Liver (tissue), 9 donors: ENCODE data around the gene JOSD2. TPM values are rescaled to one million over a fixed set of nuclear protein-coding genes. Genes with fewer than 3 reads are reported as not detected.
A peak's percentile ranks its signal among the peaks of the same experiment; 100 is the strongest.

Experiments
- DNase-seq: peaks from one replicate; pipeline ENCODE4 v3.0.0-alpha.2; 2017; ENCODE audit warnings: low spot score
- H3K27ac ChIP-seq, 2 donors: one replicate each; pipeline ENCODE4 v1.7.0; 2013; ENCODE audit warnings: inconsistent platforms in 2 of 2, low read length in 2 of 2, control low read depth in 1 of 2, low read depth in 1 of 2, mild to moderate bottlenecking in 1 of 2
- H3K27me3 ChIP-seq, 4 donors: one replicate each; pipeline versions ENCODE4 v1.6.1 to v1.7.0; 2013; ENCODE audit warnings: low read length in 3 of 4, inconsistent platforms in 1 of 4, mild to moderate bottlenecking in 1 of 4, moderate library complexity in 1 of 4; ENCODE audit not compliant: control insufficient read depth in 4 of 4, insufficient read depth in 4 of 4
- H3K36me3 ChIP-seq, 4 donors: one replicate each; pipeline versions ENCODE4 v1.6.1 to v1.7.0; 2013; ENCODE audit warnings: low read length in 3 of 4, mild to moderate bottlenecking in 3 of 4, low read depth in 1 of 4, moderate library complexity in 1 of 4; ENCODE audit not compliant: control insufficient read depth in 4 of 4, insufficient read depth in 3 of 4
- H3K4me1 ChIP-seq, 4 donors: one replicate each; pipeline versions ENCODE4 v1.6.1 to v1.7.0; 2013; ENCODE audit warnings: low read length in 3 of 4, mild to moderate bottlenecking in 3 of 4, moderate library complexity in 1 of 4; ENCODE audit not compliant: control insufficient read depth in 4 of 4, insufficient read depth in 4 of 4
- H3K4me3 ChIP-seq, 3 donors: one replicate each; pipeline versions ENCODE4 v1.6.1 to v1.7.0; 2013; ENCODE audit warnings: low read length in 3 of 3, control low read depth in 1 of 3, low read depth in 1 of 3, mild to moderate bottlenecking in 1 of 3
- H3K9ac ChIP-seq, 2 donors: one replicate each; pipeline ENCODE4 v1.7.0; 2013; ENCODE audit warnings: low read length in 2 of 2, mild to moderate bottlenecking in 2 of 2, moderate library complexity in 2 of 2, control low read depth in 1 of 2, low read depth in 1 of 2
- H3K9me3 ChIP-seq, 4 donors: one replicate each; pipeline versions ENCODE4 v1.6.1 to v1.7.0; 2013; ENCODE audit warnings: low read length in 3 of 4; ENCODE audit not compliant: control insufficient read depth in 4 of 4
- EGR1 ChIP-seq, 2 donors: IDR thresholded peaks; 2 replicates each; pipeline ENCODE4 v1.6.1; 2016 to 2018; ENCODE audit warnings: antibody characterized with exemption in 2 of 2, low read depth in 2 of 2
- FOXA1 ChIP-seq: IDR thresholded peaks from 2 replicates; pipeline ENCODE4 v1.6.1; 2016; ENCODE audit warnings: antibody characterized with exemption
- FOXA2 ChIP-seq: IDR thresholded peaks from 2 replicates; pipeline ENCODE4 v1.6.1; 2016; ENCODE audit warnings: antibody characterized with exemption
- GABPA ChIP-seq, 2 donors: IDR thresholded peaks in 1 of 2; conservative IDR thresholded peaks in 1 of 2; 2 replicates each; pipeline ENCODE4 v1.6.1; 2016; ENCODE audit warnings: antibody characterized with exemption in 2 of 2, mild to moderate bottlenecking in 1 of 2, moderate library complexity in 1 of 2
- HNF4A ChIP-seq, 2 donors: conservative IDR thresholded peaks; 2 replicates each; pipeline ENCODE4 v1.6.1; 2016; ENCODE audit warnings: antibody characterized with exemption in 2 of 2, mild to moderate bottlenecking in 2 of 2
- HNF4G ChIP-seq: IDR thresholded peaks from 2 replicates; pipeline ENCODE4 v1.6.1; 2016; ENCODE audit warnings: antibody characterized with exemption
- JUND ChIP-seq, 2 donors: IDR thresholded peaks; 2 replicates each; pipeline ENCODE4 v1.6.1; 2016; ENCODE audit warnings: antibody characterized with exemption in 2 of 2
- NR2F2 ChIP-seq: IDR thresholded peaks from 2 replicates; pipeline ENCODE4 v1.6.1; 2016; ENCODE audit warnings: antibody characterized with exemption
- RAD21 ChIP-seq, 2 donors: IDR thresholded peaks; 2 replicates each; pipeline ENCODE4 v1.6.1; 2016; ENCODE audit warnings: antibody characterized with exemption in 2 of 2, mild to moderate bottlenecking in 2 of 2
- RXRA ChIP-seq, 2 donors: IDR thresholded peaks; 2 replicates each; pipeline ENCODE4 v1.6.1; 2017 to 2018; ENCODE audit warnings: antibody characterized with exemption in 2 of 2, mild to moderate bottlenecking in 1 of 2
- SP1 ChIP-seq: IDR thresholded peaks from 2 replicates; pipeline ENCODE4 v1.6.1; 2018; ENCODE audit warnings: antibody characterized with exemption, mild to moderate bottlenecking
- TAF1 ChIP-seq: conservative IDR thresholded peaks from 2 replicates; pipeline ENCODE4 v1.6.1; 2016; ENCODE audit warnings: antibody characterized with exemption, mild to moderate bottlenecking
- YY1 ChIP-seq: IDR thresholded peaks from 2 replicates; pipeline ENCODE4 v1.6.1; 2016; ENCODE audit warnings: antibody characterized with exemption, mild to moderate bottlenecking
- WGBS: extraction: QIAGEN DNeasy Blood & Tissue Kit; methylation state at CpG from one replicate; pipeline ENCODE4 v1.1.7; 2013; 5-methylcytosine and 5-hydroxymethylcytosine counted together
- polyA plus RNA-seq, 2 donors: library from polyadenylated mRNA; stranded (reverse) in 1 of 2; unstranded in 1 of 2; fragments of 200-250 nt in 1 of 2; fragments of >200 nt in 1 of 2; fragmentation: Nextera tagmentation in 1 of 2; extraction: Ambion mirVana in 1 of 2; gene quantifications; one replicate each; pipeline versions ENCODE4 v1.2.1 to v1.2.3, GENCODE V29; 2013 to 2015
- total RNA-seq, 2 donors: library from RNA; depleted of rRNA; stranded (reverse); fragments of >200 nt; gene quantifications; one replicate each; pipeline ENCODE4 v1.2.3, GENCODE V29; 2014
- TF ChIP-seq, protein P1 (sequence below): IDR thresholded peaks from 2 replicates; pipeline ENCODE4 v1.6.1; 2016; ENCODE audit warnings: antibody characterized with exemption
- TF ChIP-seq, protein P2 (sequence below): IDR thresholded peaks from 2 replicates; pipeline ENCODE4 v1.6.1; 2016; ENCODE audit warnings: antibody characterized with exemption
- TF ChIP-seq, protein P3 (sequence below): fragments of 150-350 bp; IDR thresholded peaks from 2 replicates; pipeline ENCODE4 v1.5.1; 2017; ENCODE audit warnings: improper control_type of control experiment, low read depth, low read length; ENCODE audit not compliant: missing input control
- TF ChIP-seq, protein P4 (sequence below): IDR thresholded peaks from 2 replicates; pipeline ENCODE4 v1.6.1; 2016; ENCODE audit warnings: antibody characterized with exemption
- TF ChIP-seq, protein P5 (sequence below): IDR thresholded peaks from 2 replicates; pipeline ENCODE4 v1.6.1; 2016; ENCODE audit warnings: antibody characterized with exemption, mild to moderate bottlenecking
- donor health status: healthy.
- donor health status: healthy.
- donor health status: healthy.
- donor health status: healthy.
- donor health status: healthy.

JOSD2 gene
- total and polyA plus RNA-seq, 4 donors = 6.6 to 32.9 (median 20.0) TPM

DNA sequence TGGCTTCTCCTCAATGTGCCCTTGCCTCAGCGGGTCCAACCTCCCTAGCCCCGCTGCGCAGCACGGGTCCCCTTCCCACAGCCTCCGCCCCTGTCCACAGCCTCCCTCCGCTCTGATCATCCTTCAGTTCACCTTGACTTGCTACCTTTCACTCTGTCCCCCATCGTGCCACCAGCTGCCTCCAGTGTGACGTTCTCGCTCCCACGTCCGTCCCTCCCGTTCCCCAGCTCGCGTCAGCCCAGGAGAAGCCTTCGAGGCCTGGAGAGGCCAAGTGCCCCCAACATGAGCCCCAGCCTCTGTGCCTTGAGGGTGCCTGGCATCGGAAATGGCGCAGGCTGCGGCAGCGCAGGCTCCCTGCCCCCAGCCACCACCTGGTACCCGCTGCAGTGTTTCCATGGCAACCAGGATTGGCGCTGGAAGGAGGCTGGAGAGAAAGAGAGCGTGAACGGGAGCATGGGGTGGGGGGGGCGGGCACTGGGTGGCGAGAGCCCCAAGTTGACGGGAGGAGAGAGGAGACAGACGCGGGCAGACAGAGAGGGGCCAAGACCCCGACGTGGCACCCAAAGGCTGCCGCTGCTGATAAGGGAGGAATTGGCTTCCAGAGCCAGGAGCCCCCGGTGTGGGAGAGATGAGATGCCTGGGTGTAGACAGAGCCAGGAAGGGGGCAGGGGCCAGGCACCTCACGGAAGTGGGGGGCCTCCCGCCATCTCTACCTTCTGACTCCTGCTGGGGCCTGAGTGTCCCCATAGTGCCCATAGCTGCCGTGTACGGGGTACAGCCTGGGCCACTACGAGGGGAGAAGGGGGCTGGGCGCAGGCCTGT, 3.6 kb upstream of the JOSD2 start:
- H3K4me1 ChIP-seq = peaks cover 10 to 26% (median 18%) of the 10 kb centered on the region in 4 donors
- no peak overlapping the region for H3K9ac ChIP-seq
- DNase-seq = no peak
- H3K27ac ChIP-seq = peak overlapping the region in 1 of 2 donors; percentile 84
- WGBS = 64% methylated on average over 38 of the region's 38 CpGs
- TF ChIP-seq, protein P1, sequence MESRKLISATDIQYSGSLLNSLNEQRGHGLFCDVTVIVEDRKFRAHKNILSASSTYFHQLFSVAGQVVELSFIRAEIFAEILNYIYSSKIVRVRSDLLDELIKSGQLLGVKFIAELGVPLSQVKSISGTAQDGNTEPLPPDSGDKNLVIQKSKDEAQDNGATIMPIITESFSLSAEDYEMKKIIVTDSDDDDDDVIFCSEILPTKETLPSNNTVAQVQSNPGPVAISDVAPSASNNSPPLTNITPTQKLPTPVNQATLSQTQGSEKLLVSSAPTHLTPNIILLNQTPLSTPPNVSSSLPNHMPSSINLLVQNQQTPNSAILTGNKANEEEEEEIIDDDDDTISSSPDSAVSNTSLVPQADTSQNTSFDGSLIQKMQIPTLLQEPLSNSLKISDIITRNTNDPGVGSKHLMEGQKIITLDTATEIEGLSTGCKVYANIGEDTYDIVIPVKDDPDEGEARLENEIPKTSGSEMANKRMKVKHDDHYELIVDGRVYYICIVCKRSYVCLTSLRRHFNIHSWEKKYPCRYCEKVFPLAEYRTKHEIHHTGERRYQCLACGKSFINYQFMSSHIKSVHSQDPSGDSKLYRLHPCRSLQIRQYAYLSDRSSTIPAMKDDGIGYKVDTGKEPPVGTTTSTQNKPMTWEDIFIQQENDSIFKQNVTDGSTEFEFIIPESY = no peak
- no peak for TF ChIP-seq EGR1 (IDR thresholded peaks at IDR 0.05; ENCODE audit: low read depth in 2 of 2)
- TF ChIP-seq RAD21 (IDR thresholded peaks at IDR 0.05) = no peak
- TF ChIP-seq, protein P2, sequence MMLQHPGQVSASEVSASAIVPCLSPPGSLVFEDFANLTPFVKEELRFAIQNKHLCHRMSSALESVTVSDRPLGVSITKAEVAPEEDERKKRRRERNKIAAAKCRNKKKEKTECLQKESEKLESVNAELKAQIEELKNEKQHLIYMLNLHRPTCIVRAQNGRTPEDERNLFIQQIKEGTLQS = no peak
- no peaks in the 10 kb centered on the region for H3K9me3 ChIP-seq
- H3K27me3 ChIP-seq = no peaks in the 10 kb centered on the region
- H3K4me3 ChIP-seq = no peak overlapping the region
- no peaks in the 10 kb centered on the region for H3K36me3 ChIP-seq

DNA sequence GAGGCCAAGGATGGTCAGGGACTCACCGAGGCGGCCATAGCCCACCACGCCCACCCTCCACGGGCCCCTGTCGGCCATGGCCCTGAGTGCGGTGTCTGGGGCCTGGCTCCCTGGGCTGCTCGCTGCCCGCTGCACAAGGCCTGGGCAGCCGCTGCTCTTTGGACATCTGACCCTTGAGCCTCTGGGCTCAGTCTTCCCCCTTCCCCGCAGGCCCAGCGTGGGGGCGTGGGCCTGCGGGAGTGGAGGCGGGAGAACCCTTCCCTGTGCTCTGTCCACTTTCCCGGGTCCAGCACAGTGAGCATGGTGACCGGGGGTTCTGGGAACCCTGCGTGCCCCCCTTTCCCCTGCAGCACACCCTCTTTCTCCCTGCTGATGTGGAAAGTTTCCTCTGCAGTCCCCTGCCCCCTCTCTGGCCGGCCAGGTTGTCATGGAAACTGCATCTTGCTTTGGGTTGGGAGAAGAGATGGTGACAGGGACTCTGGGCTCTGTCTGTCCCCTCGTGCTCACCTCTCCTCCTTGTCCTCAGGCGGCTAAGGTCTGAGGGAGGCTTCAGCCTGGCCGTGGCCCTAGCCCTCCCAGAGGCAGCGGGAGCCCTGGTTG, 2.9 kb upstream of the JOSD2 start, which contains the start of gene ASPDH:
TSS of gene ASPDH (minus strand) at position 168 of the 600 bp plus-strand sequence. CDS start at position 78, 90 bp downstream.
- Histone ChIP-seq H3K36me3 (no peaks in the 10 kb centered on the region), H3K4me1 (peaks cover 10 to 26% (median 18%) of the 10 kb centered on the region in 4 donors), H3K27me3 (no peaks in the 10 kb centered on the region), H3K9ac (peak within 1 kb of the TSS; percentile 40 to 64), H3K27ac (peak within 1 kb of the TSS; percentile 81 to 84), H3K9me3 (no peaks in the 10 kb centered on the region), H3K4me3 (peak within 1 kb of the TSS; percentile 64 to 77 (median 65))
- TF ChIP-seq RAD21 (IDR thresholded peaks at IDR 0.05) = no peak
- TF ChIP-seq HNF4G = peak; percentile 71
- TF ChIP-seq, protein P3, sequence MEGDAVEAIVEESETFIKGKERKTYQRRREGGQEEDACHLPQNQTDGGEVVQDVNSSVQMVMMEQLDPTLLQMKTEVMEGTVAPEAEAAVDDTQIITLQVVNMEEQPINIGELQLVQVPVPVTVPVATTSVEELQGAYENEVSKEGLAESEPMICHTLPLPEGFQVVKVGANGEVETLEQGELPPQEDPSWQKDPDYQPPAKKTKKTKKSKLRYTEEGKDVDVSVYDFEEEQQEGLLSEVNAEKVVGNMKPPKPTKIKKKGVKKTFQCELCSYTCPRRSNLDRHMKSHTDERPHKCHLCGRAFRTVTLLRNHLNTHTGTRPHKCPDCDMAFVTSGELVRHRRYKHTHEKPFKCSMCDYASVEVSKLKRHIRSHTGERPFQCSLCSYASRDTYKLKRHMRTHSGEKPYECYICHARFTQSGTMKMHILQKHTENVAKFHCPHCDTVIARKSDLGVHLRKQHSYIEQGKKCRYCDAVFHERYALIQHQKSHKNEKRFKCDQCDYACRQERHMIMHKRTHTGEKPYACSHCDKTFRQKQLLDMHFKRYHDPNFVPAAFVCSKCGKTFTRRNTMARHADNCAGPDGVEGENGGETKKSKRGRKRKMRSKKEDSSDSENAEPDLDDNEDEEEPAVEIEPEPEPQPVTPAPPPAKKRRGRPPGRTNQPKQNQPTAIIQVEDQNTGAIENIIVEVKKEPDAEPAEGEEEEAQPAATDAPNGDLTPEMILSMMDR = no peak
- TF ChIP-seq, protein P4, sequence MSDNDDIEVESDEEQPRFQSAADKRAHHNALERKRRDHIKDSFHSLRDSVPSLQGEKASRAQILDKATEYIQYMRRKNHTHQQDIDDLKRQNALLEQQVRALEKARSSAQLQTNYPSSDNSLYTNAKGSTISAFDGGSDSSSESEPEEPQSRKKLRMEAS = no peak
- TF ChIP-seq EGR1 (IDR thresholded peaks at IDR 0.05; ENCODE audit: low read depth in 2 of 2) = peak; percentile 69 to 84
- TF ChIP-seq, protein P2 = no peak
- TF ChIP-seq, protein P5, sequence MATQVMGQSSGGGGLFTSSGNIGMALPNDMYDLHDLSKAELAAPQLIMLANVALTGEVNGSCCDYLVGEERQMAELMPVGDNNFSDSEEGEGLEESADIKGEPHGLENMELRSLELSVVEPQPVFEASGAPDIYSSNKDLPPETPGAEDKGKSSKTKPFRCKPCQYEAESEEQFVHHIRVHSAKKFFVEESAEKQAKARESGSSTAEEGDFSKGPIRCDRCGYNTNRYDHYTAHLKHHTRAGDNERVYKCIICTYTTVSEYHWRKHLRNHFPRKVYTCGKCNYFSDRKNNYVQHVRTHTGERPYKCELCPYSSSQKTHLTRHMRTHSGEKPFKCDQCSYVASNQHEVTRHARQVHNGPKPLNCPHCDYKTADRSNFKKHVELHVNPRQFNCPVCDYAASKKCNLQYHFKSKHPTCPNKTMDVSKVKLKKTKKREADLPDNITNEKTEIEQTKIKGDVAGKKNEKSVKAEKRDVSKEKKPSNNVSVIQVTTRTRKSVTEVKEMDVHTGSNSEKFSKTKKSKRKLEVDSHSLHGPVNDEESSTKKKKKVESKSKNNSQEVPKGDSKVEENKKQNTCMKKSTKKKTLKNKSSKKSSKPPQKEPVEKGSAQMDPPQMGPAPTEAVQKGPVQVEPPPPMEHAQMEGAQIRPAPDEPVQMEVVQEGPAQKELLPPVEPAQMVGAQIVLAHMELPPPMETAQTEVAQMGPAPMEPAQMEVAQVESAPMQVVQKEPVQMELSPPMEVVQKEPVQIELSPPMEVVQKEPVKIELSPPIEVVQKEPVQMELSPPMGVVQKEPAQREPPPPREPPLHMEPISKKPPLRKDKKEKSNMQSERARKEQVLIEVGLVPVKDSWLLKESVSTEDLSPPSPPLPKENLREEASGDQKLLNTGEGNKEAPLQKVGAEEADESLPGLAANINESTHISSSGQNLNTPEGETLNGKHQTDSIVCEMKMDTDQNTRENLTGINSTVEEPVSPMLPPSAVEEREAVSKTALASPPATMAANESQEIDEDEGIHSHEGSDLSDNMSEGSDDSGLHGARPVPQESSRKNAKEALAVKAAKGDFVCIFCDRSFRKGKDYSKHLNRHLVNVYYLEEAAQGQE = peak; percentile 56
- peak; percentile 22 to 30 for TF ChIP-seq RXRA (IDR thresholded peaks at IDR 0.05)
- TF ChIP-seq NR2F2 = no peak
- TF ChIP-seq, protein P1 = no peak
- TF ChIP-seq HNF4A (conservative IDR thresholded peaks at IDR 0.05) = peak; percentile 91 to 94
- TF ChIP-seq GABPA (IDR thresholded peaks at IDR 0.05 in 1 of 2, conservative IDR thresholded peaks at IDR 0.05 in 1 of 2) = peak in 1 of 2 donors; percentile 36
- no peak for TF ChIP-seq JUND (IDR thresholded peaks at IDR 0.05)
- peak; percentile 89 for TF ChIP-seq YY1
- no peak for TF ChIP-seq TAF1
- no peak for TF ChIP-seq FOXA2
- TF ChIP-seq FOXA1 = no peak
- TF ChIP-seq SP1 = peak; percentile 85
- whole genome bisulfite sequencing = 30% methylated on average over 22 of the region's 22 CpGs
- peak; percentile 54 for DNase-seq
